HS-5 (cell line): ENCODE measurements around the gene MED31.
"Not testable (repeated sequence)": the region's sequence is repeated elsewhere in the genome, so short reads cannot be mapped to it uniquely, and the experiment has no call there.

Experiments used
- DNase-seq: peaks from one replicate; pipeline ENCODE4 v3.0.0-alpha.2; 2012; ENCODE audit warnings: low read depth

MED31 gene

DNA sequence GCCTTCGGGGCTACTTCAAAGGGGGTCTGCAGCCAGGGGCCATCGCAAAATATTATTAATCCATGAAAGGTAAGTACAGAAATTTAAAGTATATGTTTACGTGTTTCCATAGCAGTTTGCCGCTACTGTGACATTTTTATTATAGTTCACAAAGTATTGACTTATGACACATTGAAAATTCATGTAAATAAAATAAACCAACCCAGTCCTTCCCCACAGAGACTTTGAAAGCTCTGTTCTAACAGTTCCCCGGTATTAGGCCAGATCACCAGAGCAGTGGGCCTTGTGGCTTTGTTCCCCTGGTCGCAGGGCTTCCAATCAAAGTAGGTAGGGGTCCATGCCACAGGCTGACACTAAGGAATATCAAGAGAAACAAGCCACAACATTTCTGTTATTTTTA, 24.8 kb downstream of the MED31 start:
- DNase-seq = no peak

DNA sequence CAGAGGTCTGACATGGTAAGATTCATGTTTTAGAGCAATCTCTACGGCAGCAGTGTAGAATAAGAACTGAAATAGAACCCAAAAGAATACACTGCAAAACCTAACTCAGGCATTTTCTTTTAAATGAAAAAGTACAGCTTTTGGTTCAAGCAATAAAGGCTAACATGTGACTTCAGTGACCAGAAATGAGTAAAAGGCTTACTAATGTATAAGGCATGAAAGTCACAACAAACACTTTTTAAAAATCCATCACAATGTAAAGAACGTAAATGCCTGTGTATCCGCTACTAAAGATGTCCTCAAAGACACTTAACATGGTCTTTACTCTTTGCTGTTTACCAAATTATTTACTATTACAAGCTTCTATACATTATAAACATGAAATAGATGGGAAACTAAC, 27.5 kb downstream of the MED31 start:
- no peak for DNase-seq

DNA sequence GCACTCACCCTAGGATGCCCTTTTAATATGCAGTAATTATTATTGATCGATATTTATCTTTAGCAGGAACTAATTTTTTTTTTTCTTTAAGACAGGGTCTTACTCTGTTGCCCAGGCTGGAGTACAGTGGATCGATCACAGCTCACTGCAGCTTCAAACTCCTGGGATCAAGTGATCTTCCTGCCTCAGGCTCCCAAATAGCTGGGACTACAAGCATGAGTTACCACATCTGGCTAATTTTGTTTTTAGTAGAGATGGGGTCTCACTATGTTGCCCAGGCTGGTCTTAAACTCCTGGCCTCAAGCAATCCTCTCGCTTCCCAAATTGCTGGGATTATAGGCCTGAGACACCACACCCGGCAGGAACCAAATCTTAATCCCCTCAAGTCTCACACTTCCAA, 40.2 kb downstream of the MED31 start:
- no peak for DNase-seq

DNA sequence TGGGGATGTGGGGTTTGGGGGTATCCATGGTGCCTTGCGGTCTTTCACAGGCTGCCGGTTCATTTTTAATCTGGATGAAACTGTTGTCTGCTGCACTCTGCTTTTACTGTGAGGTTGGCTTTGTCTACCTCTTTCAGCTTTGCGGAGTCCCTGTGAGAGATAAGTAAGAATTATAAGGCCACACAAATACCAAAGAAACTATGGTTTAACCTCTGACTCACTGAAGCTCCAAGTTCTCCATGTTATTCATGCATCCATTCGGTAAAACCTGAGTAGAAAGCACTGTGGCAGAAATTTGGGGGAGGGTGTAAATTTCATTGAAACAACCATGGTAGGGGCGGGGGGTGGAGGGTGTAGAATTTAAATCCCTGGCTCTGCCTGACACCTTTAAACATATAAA, 41.4 kb downstream of the MED31 start:
- DNase-seq = no peak

DNA sequence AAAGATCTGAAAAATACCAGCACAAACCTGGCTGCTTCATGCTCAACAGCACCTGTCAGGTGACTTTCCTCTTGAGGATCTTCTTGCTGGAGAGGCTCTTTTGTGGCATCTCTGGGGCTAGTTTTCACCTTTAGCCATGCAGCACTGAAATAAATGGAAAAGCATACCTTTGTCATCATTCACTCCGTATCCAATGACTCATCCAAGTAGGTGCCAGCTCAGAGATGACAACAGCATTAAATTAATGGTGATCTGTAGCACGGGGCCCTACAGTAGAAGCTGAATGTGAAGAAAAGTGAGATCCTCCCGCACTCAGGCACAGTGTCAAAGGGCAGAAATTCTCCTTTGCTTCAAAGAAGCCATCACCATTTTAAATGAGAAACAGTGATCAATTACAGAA, 43.1 kb downstream of the MED31 start:
- no peak for DNase-seq

DNA sequence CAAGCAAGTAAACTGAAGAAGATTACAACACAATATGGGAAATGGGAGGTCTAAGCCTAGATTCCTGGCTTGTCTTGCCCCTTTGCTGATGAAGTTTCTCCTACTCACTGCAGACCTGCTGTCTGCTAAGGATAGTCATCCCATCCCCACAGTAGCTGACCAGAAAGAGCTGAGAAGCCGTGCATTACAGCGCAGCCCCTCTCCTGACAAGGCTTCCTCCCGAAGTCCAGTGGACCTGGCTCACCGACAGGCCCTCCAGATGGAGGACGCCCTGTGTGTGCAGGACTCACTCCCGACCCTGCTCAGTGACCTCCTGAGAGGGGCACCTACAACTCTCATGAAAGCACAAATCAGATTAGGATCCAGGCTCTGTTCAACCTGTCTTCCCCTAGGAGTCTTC, 46.3 kb downstream of the MED31 start:
- DNase-seq = no peak

DNA sequence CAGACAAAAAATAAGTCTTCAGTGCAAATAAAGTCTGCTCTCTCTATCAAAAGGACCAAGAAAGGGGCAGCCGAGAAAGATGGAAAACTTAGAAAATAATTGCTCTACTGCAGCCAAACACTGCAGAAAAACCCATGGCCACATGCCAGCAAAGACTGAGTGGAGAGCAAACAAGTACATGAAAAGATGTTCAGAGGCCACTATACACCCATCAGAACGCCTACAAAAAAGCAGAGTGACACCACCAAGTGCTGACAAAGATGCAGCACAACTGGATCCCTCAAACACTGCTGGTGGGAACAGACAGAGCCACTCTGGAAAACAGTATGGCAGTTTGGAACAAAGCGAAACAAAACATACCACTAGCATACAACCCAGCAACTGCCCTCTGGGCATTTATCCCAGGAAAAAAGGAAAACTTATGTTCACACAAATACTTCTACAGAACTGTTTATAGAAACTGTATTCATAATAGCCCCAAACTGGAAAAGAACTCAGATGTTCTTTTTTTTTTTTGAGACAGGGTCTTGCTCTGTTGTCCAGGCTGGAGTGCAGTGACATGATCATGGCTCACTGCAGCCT, 47.6 kb downstream of the MED31 start:
- no peak for DNase-seq

DNA sequence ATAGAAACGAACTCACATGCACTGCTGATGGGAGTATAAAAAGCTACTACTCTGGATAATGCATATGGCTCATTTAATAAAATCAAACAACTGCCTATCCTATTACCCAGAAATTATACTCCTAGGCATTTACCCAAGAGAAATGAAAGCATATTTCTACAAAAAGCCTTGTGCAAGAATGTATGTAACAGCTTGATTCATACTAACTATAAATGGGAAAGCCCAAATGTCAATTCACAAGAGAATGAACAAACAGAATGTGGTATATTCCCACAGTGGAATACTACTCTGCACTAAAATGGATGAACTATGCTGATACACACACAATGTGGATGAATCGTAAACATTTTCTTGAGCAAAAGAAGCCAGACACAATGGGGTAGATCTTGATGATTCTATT, 49.3 kb downstream of the MED31 start:
- DNase-seq = no peak

DNA sequence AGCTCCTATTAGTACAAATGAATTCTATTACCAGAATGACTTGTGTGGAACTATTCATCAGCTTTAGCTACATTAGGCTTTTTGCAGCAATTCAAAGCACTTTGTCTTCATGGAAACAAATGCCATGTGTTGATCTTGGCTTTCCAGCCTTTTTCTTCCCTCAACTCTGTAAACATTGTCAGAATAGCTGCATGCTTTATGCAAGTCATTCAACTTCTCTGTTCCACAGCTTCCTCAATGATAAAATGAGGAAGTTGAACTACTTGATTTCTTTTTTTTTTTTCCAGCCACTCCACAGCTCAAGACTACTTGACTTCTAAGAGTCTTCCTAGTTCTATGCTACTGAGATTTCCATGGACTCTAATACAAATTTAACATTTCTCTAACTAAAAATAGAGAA, 52.0 kb downstream of the MED31 start:
- no peak for DNase-seq

DNA sequence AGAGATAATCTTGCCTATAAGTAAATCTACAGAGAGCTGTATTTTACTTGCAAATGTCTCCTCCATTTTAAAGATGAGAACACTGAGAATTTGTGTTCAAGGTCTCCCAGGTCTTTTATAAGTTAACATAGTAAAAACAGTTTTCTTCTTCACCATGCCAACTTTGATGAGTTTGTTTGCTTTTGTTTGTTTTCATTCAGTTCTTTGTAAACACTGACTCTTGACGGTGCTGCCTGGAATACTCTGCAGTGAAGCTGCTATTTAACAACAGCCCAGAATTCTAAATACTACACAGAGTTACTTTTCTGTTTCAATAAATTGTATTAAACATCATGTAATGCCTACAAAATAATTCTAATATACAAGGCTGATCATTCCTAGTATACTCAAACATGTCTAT, 53.7 kb downstream of the MED31 start:
- no peak for DNase-seq

DNA sequence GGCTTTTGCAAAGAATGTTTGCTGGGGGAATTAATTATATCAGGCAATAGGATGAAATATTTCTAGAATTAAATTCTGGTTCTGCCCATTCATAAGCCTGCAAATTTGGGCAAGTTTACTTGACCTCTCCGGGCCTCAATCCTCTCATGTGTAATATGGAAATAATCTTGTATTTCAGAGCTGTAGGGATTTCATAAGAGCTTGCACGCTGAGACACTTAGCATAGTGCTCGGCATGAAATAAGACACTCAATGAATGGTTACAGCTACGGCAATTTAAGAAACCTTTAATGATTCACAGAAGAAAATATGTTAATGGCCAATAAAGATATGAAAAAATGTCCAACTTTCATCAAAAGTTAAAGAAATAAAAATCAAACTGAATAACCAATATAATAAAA, 54.5 kb downstream of the MED31 start:
- no peak for DNase-seq

DNA sequence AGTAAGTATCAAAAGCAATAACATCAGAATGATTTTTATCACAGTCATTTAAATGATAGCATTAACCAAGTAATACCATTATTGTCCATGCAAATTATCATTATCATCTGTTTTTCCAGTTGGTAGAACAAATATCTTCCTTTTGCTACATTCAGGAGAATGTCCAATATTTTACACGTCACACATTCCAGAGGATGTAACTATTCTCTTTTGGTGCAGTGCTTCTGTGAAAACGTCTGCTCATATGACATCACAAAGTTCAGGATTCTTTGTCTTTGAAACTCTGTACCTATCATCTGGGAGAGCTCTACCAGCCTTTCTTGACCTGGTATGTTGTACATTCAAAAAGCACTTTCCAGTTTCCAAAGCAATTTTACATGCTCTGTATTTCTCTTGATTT, 54.9 kb downstream of the MED31 start:
- no peak for DNase-seq

DNA sequence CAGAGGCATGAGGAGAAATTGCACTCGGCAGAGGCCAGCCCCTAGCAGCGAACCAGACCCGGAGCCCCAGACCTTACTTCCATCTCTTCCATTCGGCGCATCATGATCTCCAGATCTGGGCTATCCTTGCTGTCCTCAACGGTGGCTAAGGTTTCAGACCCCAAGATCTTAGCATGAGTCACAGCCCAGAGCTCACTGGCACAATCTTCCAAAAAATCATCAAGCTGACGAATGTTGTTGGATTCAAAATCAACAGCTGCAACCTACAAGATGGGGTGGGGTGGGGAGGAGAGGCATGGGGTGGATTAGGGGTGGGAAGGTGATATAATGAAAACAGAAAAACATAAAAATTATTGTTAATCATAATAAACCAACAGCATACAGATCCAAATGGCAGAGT, 55.3 kb downstream of the MED31 start:
- no peak for DNase-seq

DNA sequence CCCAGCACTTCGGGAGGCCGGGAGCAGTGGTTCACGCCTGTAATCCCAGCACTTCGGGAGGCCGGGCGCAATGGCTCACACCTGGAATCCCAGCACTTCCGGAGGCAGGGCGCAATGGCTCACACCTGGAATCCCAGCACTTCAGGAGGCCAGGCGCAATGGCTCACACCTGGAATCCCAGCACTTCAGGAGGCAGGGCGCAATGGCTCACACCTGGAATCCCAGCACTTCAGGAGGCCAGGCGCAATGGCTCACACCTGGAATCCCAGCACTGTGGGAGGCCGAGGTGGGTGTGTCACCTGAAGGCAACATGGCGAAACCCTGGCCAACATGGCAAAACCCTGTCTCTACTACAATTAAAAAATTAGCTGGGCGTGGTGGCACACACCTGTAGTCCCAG, 58.0 kb downstream of the MED31 start:
- DNase-seq = not testable (repeated sequence)
